Endothelial cell of umbilical vein (primary cell): ENCODE measurements around the gene SPATA31E1. TPM values are rescaled to one million over a fixed set of nuclear protein-coding genes. Genes with fewer than 3 reads are reported as not detected.

Source experiments
- BruUV-seq: library from RNA; stranded (reverse); fragments of 400-500 nt; replicated peaks from 2 replicates; lab custom pipeline; 2021; lab: Mats Ljungman, UMichigan
- CTCF ChIA-PET: fragments of 300-600, 350-600 bp; sonication (Branson Sonifier 250); formaldehyde crosslinking; loops from one replicate; lab custom pipeline; 2021; ENCODE audit warnings: antibody characterized with exemption, inconsistent platforms; lab: Charles Lee
- POLR2A ChIA-PET: fragments of 300-600, 350-600 bp; sonication (Branson Sonifier 250); formaldehyde crosslinking; loops from one replicate; lab custom pipeline; 2021; ENCODE audit warnings: antibody characterized with exemption, inconsistent platforms; lab: Charles Lee
- DNase-seq: peaks from one replicate; pipeline ENCODE4 v3.0.0-alpha.2; 2011; ENCODE audit warnings: low read depth, low spot score
- FAIRE-seq: peaks from 2 replicates; lab custom pipeline; 2011; peaks lifted over from hg19 to GRCh38; lab: Jason Lieb, UNC
- H2AFZ ChIP-seq: 2 replicates; pipeline ENCODE4 v1.6.0; 2012; ENCODE audit warnings: low read depth, low read length, control low read depth, inconsistent platforms
- H3K27ac ChIP-seq: 2 replicates; pipeline ENCODE4 v1.5.1; 2011; ENCODE audit warnings: low read depth, mild to moderate bottlenecking, control low read depth, low read length, moderate library complexity; ENCODE audit not compliant: insufficient read depth
- H3K27me3 ChIP-seq, 2 experiments: 2 replicates each; pipeline versions ENCODE4 v1.6.0 to v1.6.1; 2011; ENCODE audit warnings: low read length in 2 of 2, mixed read lengths in 1 of 2; ENCODE audit not compliant: control insufficient read depth in 2 of 2, insufficient read depth in 2 of 2
- H3K36me3 ChIP-seq, 2 experiments: 2 replicates in 1 of 2; 3 replicates in 1 of 2; pipeline ENCODE4 v1.5.1; 2011; ENCODE audit warnings: low read length in 2 of 2, mild to moderate bottlenecking in 1 of 2, moderate library complexity in 1 of 2; ENCODE audit not compliant: control insufficient read depth in 2 of 2, insufficient read depth in 2 of 2; ENCODE audit errors: extremely low read depth in 1 of 2
- H3K4me1 ChIP-seq: 3 replicates; pipeline ENCODE4 v1.5.1; 2011; ENCODE audit warnings: mild to moderate bottlenecking, low read length; ENCODE audit not compliant: control insufficient read depth, insufficient read depth; ENCODE audit errors: extremely low read depth
- H3K4me2 ChIP-seq: 2 replicates; pipeline ENCODE4 v1.6.1; 2011; ENCODE audit warnings: low read length, control low read depth, mixed read lengths; ENCODE audit not compliant: insufficient read depth
- H3K4me3 ChIP-seq, 3 experiments: fragments of 200-600 bp in 1 of 3; sonication (generic), shearing (Covaris generic) in 1 of 3; replicated peaks in 1 of 3; 2 replicates each; pipeline ENCODE4 v1.5.1; 2011 to 2016; ENCODE audit warnings: control low read depth in 3 of 3, low read length in 3 of 3, mild to moderate bottlenecking in 2 of 3, inconsistent platforms in 1 of 3, low read depth in 1 of 3, moderate library complexity in 1 of 3; ENCODE audit not compliant: insufficient read depth in 1 of 3
- H3K79me2 ChIP-seq: 2 replicates; pipeline ENCODE4 v1.6.0; 2012; ENCODE audit warnings: low read length, inconsistent platforms; ENCODE audit not compliant: control insufficient read depth, insufficient read depth
- H3K9ac ChIP-seq: replicated peaks from 2 replicates; pipeline ENCODE3; 2011; ENCODE audit warnings: low read length, control low read depth; ENCODE audit not compliant: insufficient read depth; ENCODE audit errors: extremely low read depth
- H3K9me1 ChIP-seq: replicated peaks from 3 replicates; pipeline ENCODE4 v1.6.0; 2011; ENCODE audit warnings: mild to moderate bottlenecking, low read length; ENCODE audit not compliant: control insufficient read depth, insufficient read depth; ENCODE audit errors: extremely low read depth
- H3K9me3 ChIP-seq: replicated peaks from 2 replicates; pipeline ENCODE4 v1.5.1; 2012; ENCODE audit warnings: low read length, inconsistent platforms; ENCODE audit not compliant: control insufficient read depth, insufficient read depth
- H4K20me1 ChIP-seq: replicated peaks from 2 replicates; pipeline ENCODE3; 2011; ENCODE audit warnings: mild to moderate bottlenecking, low read length; ENCODE audit not compliant: control insufficient read depth, insufficient read depth; ENCODE audit errors: extremely low read depth
- CTCF ChIP-seq, 2 donors: IDR thresholded peaks; 1 replicate in 1 of 2; 2 replicates in 1 of 2; pipeline ENCODE4 v1.5.1; 2011; ENCODE audit warnings: low read length in 2 of 2, mild to moderate bottlenecking in 2 of 2, moderate library complexity in 2 of 2, control low read depth in 1 of 2, inconsistent platforms in 1 of 2, low read depth in 1 of 2; ENCODE audit not compliant: insufficient read depth in 1 of 2; ENCODE audit errors: extremely low read depth in 1 of 2
- EZH2 ChIP-seq: IDR thresholded peaks from 2 replicates; pipeline ENCODE4 v1.6.1; 2012; ENCODE audit warnings: borderline replicate concordance, low read depth, mild to moderate bottlenecking, moderate library complexity, low read length, inconsistent platforms; ENCODE audit not compliant: severe bottlenecking
- FOS ChIP-seq: IDR thresholded peaks from 2 replicates; pipeline ENCODE4 v1.6.1; 2011; ENCODE audit warnings: mild to moderate bottlenecking, low read length, moderate library complexity, borderline replicate concordance; ENCODE audit not compliant: insufficient read depth
- GATA2 ChIP-seq: IDR thresholded peaks from 2 replicates; pipeline ENCODE4 v1.7.0; 2011; ENCODE audit warnings: low read depth, mild to moderate bottlenecking, moderate library complexity, mixed read lengths, low read length; ENCODE audit not compliant: insufficient read length, insufficient read depth
- JUN ChIP-seq: IDR thresholded peaks from 2 replicates; pipeline ENCODE4 v1.6.1; 2011; ENCODE audit warnings: borderline replicate concordance, low read depth; ENCODE audit not compliant: insufficient read length, insufficient read depth
- MAX ChIP-seq: IDR thresholded peaks from 2 replicates; pipeline ENCODE4 v1.6.1; 2011; ENCODE audit not compliant: insufficient read depth, insufficient read length
- MYC ChIP-seq: IDR thresholded peaks from one replicate; pipeline ENCODE4 v1.6.1; 2011; ENCODE audit warnings: mild to moderate bottlenecking, low read depth, low read length
- POLR2A ChIP-seq: IDR thresholded peaks from 2 replicates; pipeline ENCODE4 v1.6.1; 2012; ENCODE audit warnings: low read depth, mild to moderate bottlenecking, control low read depth, low read length
- POLR2AphosphoS5 ChIP-seq: IDR thresholded peaks from 2 replicates; pipeline ENCODE4 v1.6.1; 2012; ENCODE audit warnings: low read depth, mild to moderate bottlenecking, control low read depth, low read length, moderate library complexity; ENCODE audit not compliant: insufficient read depth
- dilution Hi-C: fragments of 300-500 bp; cut with MboI; formaldehyde crosslinking; loops from one replicate; pipeline ENCODE4 v1.15.0; 2019; ENCODE audit warnings: low sequenced_read_pairs; ENCODE audit not compliant: extremely low pct_ligation_motif_present
- intact Hi-C: fragments of 100-400 bp; cut with micrococcal nuclease; formaldehyde crosslinking; loops from one replicate; pipeline ENCODE4 v1.10.0; 2022
- polyA plus RNA-seq, 4 experiments: library from polyadenylated mRNA; depleted of rRNA in 3 of 4; stranded (reverse) in 3 of 4; unstranded in 1 of 4; fragments of >200 nt; gene quantifications; 2 replicates each; pipeline versions ENCODE4 v1.2.1 to v1.2.3, GENCODE V29; 2011 to 2012; ENCODE audit warnings: missing spikeins in 1 of 4
- total RNA-seq: library from RNA; stranded (reverse); gene quantifications from 2 replicates; pipeline ENCODE4 v1.2.3, GENCODE V29; 2021

The SPATA31E1 gene
- total and polyA plus RNA-seq, 2 donors (not counting 3 experiments of a cell fraction or from before 2014, with no cell fraction given), result not detected

- DNase-seq (no peak), FAIRE-seq (no peak)
- no peaks in the 10 kb centered on the region for H3K79me2 ChIP-seq
- CTCF ChIA-PET, result no interaction called here
- POLR2A ChIA-PET, result no interaction called here
- no peak overlapping the region for H3K4me3 ChIP-seq
- TF ChIP-seq EZH2 (no peak), GATA2 (no peak)
- dilution Hi-C loops, result no loop called here
- no peaks in the 10 kb centered on the region for H3K9me1 ChIP-seq
- no peak overlapping the region for H2AFZ ChIP-seq
- no peak overlapping the region for H3K27ac ChIP-seq
- H3K4me2 ChIP-seq, result no peak overlapping the region
- no peak overlapping the region for H3K9ac ChIP-seq
- no peaks in the 10 kb centered on the region for H4K20me1 ChIP-seq
- no peaks in the 10 kb centered on the region for H3K4me1 ChIP-seq
- peaks cover 0 to 3% of the 10 kb centered on the region in 2 experiments for H3K27me3 ChIP-seq
- no TSS peak for BruUV-seq
- H3K36me3 ChIP-seq, result no peaks in the 10 kb centered on the region
- intact Hi-C loops, result no loop called here
- H3K9me3 ChIP-seq, result no peaks in the 10 kb centered on the region
Measured at GRCh38 chr9:87890837-87891236, 8.2 kb downstream of the SPATA31E1 start.

- H3K4me3 ChIP-seq, result no peak overlapping the region
- no peak overlapping the region for H3K9ac ChIP-seq
- H3K27me3 ChIP-seq, result peaks cover 0 to 3% of the 10 kb centered on the region in 2 experiments
- intact Hi-C loops, result no loop called here
- H2AFZ ChIP-seq, result no peak overlapping the region
- ChIA-PET POLR2A (no interaction called here), CTCF (no interaction called here)
- no peaks in the 10 kb centered on the region for H3K4me1 ChIP-seq
- no peaks in the 10 kb centered on the region for H3K9me1 ChIP-seq
- no peak overlapping the region for H3K4me2 ChIP-seq
- no peaks in the 10 kb centered on the region for H3K9me3 ChIP-seq
- dilution Hi-C loops, result no loop called here
- no peak overlapping the region for H3K27ac ChIP-seq
- BruUV-seq, result no TSS peak
- no peaks in the 10 kb centered on the region for H3K79me2 ChIP-seq
- no peak for DNase-seq
- no peak for FAIRE-seq
- TF ChIP-seq POLR2A, result no peak
- TF ChIP-seq JUN, result no peak
- no peak for TF ChIP-seq MYC
- TF ChIP-seq POLR2AphosphoS5, result no peak
- TF ChIP-seq MAX, result no peak
- TF ChIP-seq CTCF (IDR thresholded peaks at IDR 0.05; ENCODE audit: extremely low read depth in 1 of 2, insufficient read depth in 1 of 2, low read depth in 1 of 2, low read length in 2 of 2), result no peak
- TF ChIP-seq FOS, result no peak
- TF ChIP-seq GATA2, result no peak
- no peak for TF ChIP-seq EZH2
- no peaks in the 10 kb centered on the region for H4K20me1 ChIP-seq
- H3K36me3 ChIP-seq, result no peaks in the 10 kb centered on the region
Measured at GRCh38 chr9:87891754-87892153, 9.1 kb downstream of the SPATA31E1 start.
